Epithelial cell of esophagus (primary cell): Measurements from ENCODE around the gene SNTB2.

ENCODE experiments used
- DNase-seq: peaks from one replicate; pipeline ENCODE4 v3.0.0; 2010; ENCODE audit warnings: low read depth
- H3K4me3 ChIP-seq: 2 replicates; pipeline ENCODE4 v1.5.1; 2011; ENCODE audit warnings: mild to moderate bottlenecking, low read length, control low read depth
- TF ChIP-seq, protein P1 (sequence below): IDR thresholded peaks from 2 replicates; pipeline ENCODE4 v1.5.1; 2011; ENCODE audit warnings: low read depth, mild to moderate bottlenecking, low read length, control low read depth, inconsistent platforms; ENCODE audit not compliant: insufficient read depth; ENCODE audit errors: missing control alignments

The SNTB2 gene

DNA sequence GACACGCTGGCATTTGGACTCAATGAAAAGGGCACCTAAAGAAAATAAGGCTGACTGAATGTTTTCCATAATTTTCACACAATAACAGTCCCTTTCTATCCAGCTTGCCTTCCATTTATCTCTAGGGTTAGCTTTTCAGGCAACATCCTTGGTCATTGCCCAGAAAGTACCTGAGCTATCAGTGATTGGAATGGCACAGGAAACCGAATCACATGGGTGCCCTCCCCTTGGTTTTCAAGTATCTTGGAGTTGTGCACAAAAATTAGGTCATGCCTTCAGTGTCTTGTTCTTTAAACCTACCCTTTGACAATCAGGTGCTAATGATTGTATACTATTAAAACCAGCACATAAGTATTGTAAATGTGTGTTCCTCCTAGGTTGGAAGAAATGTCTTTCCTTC lies 120.9 kb downstream of the SNTB2 start:
- TF ChIP-seq, protein P1, sequence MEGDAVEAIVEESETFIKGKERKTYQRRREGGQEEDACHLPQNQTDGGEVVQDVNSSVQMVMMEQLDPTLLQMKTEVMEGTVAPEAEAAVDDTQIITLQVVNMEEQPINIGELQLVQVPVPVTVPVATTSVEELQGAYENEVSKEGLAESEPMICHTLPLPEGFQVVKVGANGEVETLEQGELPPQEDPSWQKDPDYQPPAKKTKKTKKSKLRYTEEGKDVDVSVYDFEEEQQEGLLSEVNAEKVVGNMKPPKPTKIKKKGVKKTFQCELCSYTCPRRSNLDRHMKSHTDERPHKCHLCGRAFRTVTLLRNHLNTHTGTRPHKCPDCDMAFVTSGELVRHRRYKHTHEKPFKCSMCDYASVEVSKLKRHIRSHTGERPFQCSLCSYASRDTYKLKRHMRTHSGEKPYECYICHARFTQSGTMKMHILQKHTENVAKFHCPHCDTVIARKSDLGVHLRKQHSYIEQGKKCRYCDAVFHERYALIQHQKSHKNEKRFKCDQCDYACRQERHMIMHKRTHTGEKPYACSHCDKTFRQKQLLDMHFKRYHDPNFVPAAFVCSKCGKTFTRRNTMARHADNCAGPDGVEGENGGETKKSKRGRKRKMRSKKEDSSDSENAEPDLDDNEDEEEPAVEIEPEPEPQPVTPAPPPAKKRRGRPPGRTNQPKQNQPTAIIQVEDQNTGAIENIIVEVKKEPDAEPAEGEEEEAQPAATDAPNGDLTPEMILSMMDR: no peak
- no peak for DNase-seq
- H3K4me3 ChIP-seq: no peak overlapping the region

DNA sequence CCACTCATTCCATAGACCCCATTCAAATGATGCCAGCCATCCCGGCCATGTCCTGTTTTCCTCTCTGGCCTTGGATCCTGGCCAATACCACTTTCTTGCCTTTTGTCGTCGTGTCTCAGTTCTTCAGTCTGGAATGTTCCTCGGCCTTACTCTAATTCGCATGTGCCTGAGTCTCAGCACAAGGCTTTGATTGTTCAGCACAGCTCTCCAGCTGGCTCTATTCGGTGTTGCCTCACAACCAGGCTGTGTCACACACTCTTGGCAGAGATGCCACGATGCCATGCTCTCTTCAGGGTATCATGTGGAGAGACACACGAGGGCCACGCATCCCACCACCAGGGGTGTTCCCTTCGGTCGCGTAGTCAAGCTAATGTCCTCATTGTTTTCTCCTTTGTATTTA lies 122.4 kb downstream of the SNTB2 start:
- no peak overlapping the region for H3K4me3 ChIP-seq
- no peak for DNase-seq
- TF ChIP-seq, protein P1: no peak

DNA sequence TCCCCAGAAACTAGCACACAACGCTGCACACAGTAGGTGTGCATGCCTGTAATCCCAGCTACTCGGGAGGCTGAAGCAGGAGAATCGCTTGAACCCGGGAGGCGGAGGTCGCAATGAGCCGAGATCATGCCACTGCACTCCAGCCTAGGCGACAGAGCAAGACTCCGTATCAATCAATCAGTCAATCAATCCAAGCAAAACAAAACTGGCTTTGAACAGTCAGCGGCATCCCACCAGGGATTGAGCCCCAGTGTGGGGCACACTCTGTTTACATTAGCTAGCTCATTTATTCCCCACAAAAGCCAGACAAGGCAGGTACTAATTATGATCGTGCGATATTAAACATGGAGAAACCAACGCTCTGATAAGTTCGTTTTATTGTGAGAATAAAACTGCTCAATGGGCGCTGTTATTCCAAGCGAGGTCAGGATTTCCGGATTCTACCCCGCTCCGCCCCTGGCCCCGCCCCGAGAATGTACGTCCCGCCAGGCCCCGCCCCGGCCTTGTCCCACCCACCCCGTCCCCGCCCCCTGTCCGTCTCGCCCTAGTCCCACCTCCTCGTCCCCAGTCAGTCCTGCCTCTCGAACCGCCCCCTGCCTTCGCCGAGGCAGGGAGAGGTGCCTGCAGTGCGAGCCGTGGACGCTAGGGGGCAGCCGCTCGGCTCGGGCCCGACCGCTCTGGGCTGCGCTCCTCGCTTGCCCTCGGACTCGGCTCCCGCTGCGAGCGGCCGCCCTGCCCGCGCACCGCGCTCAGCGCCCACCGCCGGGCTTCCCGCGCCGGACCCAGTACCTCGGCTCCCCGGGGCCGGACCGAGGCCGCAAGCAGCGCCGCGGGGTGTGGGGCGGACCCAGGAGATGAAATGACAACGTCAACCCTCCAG lies 123.9 kb downstream of the SNTB2 start, which contains the start of gene VPS4A:
Gene VPS4A, plus strand, starts transcription at position 698 of the 880 bp plus-strand sequence. Its CDS starts 162 bp downstream, at position 860.
- peak; percentile 97 for DNase-seq
- TF ChIP-seq, protein P1: peak; percentile 69
- H3K4me3 ChIP-seq: peak within 1 kb of the TSS; percentile 84

DNA sequence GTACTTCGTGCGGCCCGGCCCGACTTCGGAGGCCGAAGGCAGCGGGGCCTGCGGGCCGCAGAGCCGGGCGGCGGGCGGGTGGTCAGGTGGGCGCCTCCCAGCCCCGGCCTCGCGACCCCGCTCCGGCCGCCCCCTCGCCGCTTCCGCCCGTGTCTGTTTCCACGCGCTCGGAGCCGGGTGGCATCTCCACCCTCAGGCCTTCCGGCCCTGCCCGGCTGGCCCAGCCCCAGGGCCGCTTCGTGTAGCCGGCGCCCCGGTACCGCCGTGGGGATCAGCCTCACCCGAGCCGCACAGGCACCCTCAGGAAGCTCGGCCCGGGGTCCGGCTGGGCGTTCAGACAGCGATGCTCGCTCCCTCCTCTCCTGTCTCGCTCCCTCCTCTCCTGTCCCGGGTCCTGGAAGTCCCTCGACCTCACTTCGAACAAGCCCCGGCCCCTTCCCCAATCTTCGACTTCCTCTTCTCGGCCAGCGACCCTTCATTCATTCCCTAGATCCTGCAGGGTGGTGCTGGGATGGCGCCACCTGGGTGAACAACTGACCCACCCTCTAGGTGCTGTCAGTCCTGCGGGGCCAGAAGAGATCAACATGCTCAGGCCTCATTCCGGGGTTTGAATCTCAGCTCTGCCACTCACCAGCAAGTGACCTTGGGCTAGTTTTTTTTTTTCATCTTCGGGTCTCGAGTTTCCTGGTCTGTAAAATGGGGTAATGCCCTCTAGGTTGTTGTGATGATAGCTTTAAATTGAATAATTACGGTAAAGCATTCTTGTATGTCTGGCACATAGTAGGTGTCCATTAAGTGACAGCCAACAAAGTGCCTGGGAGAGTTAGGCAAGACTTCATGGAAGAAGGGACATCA lies 124.8 kb downstream of the SNTB2 start:
- peak; percentile 47 for DNase-seq
- H3K4me3 ChIP-seq: peak overlapping the region; percentile 84
- TF ChIP-seq, protein P1: peak; percentile 12

DNA sequence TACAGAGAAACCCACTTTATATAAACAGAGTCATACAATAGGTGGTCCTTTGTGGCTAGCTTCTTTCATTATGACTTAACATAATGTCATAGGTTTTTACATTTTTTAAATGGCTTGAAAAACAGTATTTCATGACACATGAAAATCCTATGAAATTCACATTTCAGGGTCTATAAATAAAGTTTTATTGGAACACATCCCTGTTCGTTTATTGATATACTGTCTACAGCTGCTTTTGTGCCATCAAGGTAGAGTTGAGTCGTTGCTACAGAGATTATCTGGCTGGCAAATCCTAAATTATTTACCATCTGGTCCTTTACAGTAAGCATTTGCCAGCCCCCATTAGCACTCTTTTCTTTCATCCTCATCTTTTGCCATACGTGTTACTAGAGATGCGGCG lies 126.5 kb downstream of the SNTB2 start:
- TF ChIP-seq, protein P1: no peak
- H3K4me3 ChIP-seq: no peak overlapping the region
- DNase-seq: no peak

DNA sequence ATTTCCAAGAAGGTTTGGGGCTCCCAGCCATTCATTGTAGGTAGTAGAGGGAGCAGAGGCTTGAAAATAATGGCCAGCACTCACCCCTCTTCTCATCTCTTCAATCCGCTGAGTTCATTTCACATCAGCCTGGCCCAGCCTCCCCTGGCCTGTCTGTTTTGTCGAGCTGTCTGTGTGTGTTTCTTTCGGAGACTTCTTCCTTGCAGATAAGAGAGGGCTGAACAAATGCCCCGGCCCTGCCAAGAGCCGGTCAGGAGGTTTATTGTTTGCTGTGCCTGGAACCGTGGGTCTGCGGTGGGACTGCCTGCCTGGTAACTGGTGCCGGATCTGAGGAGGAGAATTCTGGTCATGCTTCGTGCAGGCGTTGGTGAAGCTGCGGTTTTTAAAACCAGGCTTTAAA lies 127.6 kb downstream of the SNTB2 start:
- no peak for DNase-seq
- no peak overlapping the region for H3K4me3 ChIP-seq
- TF ChIP-seq, protein P1: no peak
